Prostate gland (tissue), 2 donors: ENCODE data around the gene SEC24D.

Source experiments
- CTCF ChIP-seq, 4 experiments: fragments of 200-600 bp in 2 of 4; fragments of 450-650 bp in 2 of 4; sonication (generic) in 2 of 4; IDR thresholded peaks; 1 replicate in 3 of 4; 2 replicates in 1 of 4; pipeline ENCODE4 v1.5.1; 2016 to 2019; ENCODE audit warnings: antibody characterized with exemption in 4 of 4, mild to moderate bottlenecking in 2 of 4, moderate library complexity in 2 of 4
- POLR2A ChIP-seq: fragments of 450-650 bp; IDR thresholded peaks from one replicate; pipeline ENCODE4 v1.6.1; 2016; ENCODE audit warnings: antibody characterized with exemption, mild to moderate bottlenecking
- POLR2AphosphoS5 ChIP-seq: sonication (generic); formaldehyde crosslinking; IDR thresholded peaks from one replicate; pipeline ENCODE4 v1.6.1; 2017; ENCODE audit warnings: antibody characterized with exemption

GRCh38 chr4:118884716-118885115, 48.8 kb upstream of the SEC24D start:
- no peak for TF ChIP-seq CTCF (IDR thresholded peaks at IDR 0.05)
- no peak for TF ChIP-seq POLR2AphosphoS5
- TF ChIP-seq POLR2A, result no peak
